GM18909 (cell line): ENCODE data around the gene LRRFIP2.
A peak's percentile ranks its signal among the peaks of the same experiment; 100 is the strongest.
"Not testable (repeated sequence)": the region's sequence is repeated elsewhere in the genome, so short reads cannot be mapped to it uniquely, and the experiment has no call there.

ENCODE experiments used
- ATAC-seq: cut with Tn5 transposase; IDR thresholded peaks from one replicate; pipeline ENCODE4 v1.9.1; 2021; ENCODE audit warnings: mild to moderate bottlenecking; ENCODE audit not compliant: unreplicated experiment, poor library complexity

LRRFIP2 gene

GRCh38 chr3:37123292-37123691, 51.1 kb downstream of the LRRFIP2 start:
- ATAC-seq, result no peak

GRCh38 chr3:37122069-37122468, 52.3 kb downstream of the LRRFIP2 start:
- not testable (repeated sequence) for ATAC-seq

- ATAC-seq, result no peak
Observed at GRCh38 chr3:37118163-37118562, 56.2 kb downstream of the LRRFIP2 start.

GRCh38 chr3:37117548-37117947, 56.8 kb downstream of the LRRFIP2 start:
- ATAC-seq, result no peak

GRCh38 chr3:37116998-37117397, 57.4 kb downstream of the LRRFIP2 start:
- ATAC-seq, result no peak

GRCh38 chr3:37115446-37115845, 58.9 kb downstream of the LRRFIP2 start:
- no peak for ATAC-seq

GRCh38 chr3:37114251-37115145, 59.9 kb downstream of the LRRFIP2 start:
- ATAC-seq, result no peak

GRCh38 chr3:37112987-37113386, 61.4 kb downstream of the LRRFIP2 start:
- ATAC-seq, result no peak

GRCh38 chr3:37111199-37111598, 63.2 kb downstream of the LRRFIP2 start:
- ATAC-seq, result no peak

GRCh38 chr3:37107846-37108245, 66.5 kb downstream of the LRRFIP2 start:
- no peak for ATAC-seq

- ATAC-seq, result no peak
Observed at GRCh38 chr3:37103103-37103808, 71.1 kb downstream of the LRRFIP2 start.

GRCh38 chr3:37100411-37100810, 74.0 kb downstream of the LRRFIP2 start:
- no peak for ATAC-seq

GRCh38 chr3:37099469-37099868, 74.9 kb downstream of the LRRFIP2 start:
- no peak for ATAC-seq

GRCh38 chr3:37098884-37099283, 75.5 kb downstream of the LRRFIP2 start:
- ATAC-seq, result no peak

GRCh38 chr3:37097776-37098175, 76.6 kb downstream of the LRRFIP2 start:
- peak; percentile 53 for ATAC-seq

GRCh38 chr3:37096975-37097374, 77.4 kb downstream of the LRRFIP2 start:
- ATAC-seq, result peak; percentile 31

- ATAC-seq, result no peak
Observed at GRCh38 chr3:37096288-37096687, 78.1 kb downstream of the LRRFIP2 start.

GRCh38 chr3:37094636-37095035, 79.7 kb downstream of the LRRFIP2 start:
- no peak for ATAC-seq

- ATAC-seq, result no peak
Observed at GRCh38 chr3:37093481-37093880, 80.9 kb downstream of the LRRFIP2 start.

GRCh38 chr3:37092484-37092883, 81.9 kb downstream of the LRRFIP2 start:
- ATAC-seq, result no peak

GRCh38 chr3:37087870-37088269, 86.5 kb downstream of the LRRFIP2 start:
- ATAC-seq, result no peak
